MG63 (cell line): Measurements from ENCODE around the gene CDH12. TPM values are rescaled to one million over a fixed set of nuclear protein-coding genes. Genes with fewer than 3 reads are reported as not detected.
"Not testable (repeated sequence)": the region's sequence is repeated elsewhere in the genome, so short reads cannot be mapped to it uniquely, and the experiment has no call there.

Source experiments
- DNase-seq: peaks from one replicate; pipeline ENCODE4 v3.0.0-alpha.2; 2020
- H3K27me3 ChIP-seq: fragments of 250-450 bp; sonication (Bioruptor Pico); 2 replicates; pipeline ENCODE4 v1.5.1; 2020; ENCODE audit warnings: mild to moderate bottlenecking, moderate library complexity
- H3K36me3 ChIP-seq: fragments of 250-450 bp; sonication (Bioruptor Pico); 2 replicates; pipeline ENCODE4 v1.5.1; 2020; ENCODE audit warnings: mild to moderate bottlenecking, moderate library complexity
- H3K4me3 ChIP-seq: fragments of 250-450 bp; sonication (Bioruptor Pico); 2 replicates; pipeline ENCODE4 v1.5.1; 2020; ENCODE audit warnings: mild to moderate bottlenecking, moderate library complexity
- H3K9me3 ChIP-seq: fragments of 250-450 bp; sonication (Bioruptor Pico); 2 replicates; pipeline ENCODE4 v1.5.1; 2020; ENCODE audit warnings: mild to moderate bottlenecking, moderate library complexity
- total RNA-seq: library from RNA; depleted of rRNA; stranded (reverse); fragments of >200 nt; shearing (Covaris generic); gene quantifications from 2 replicates; pipeline ENCODE4 v1.2.3, GENCODE V29; 2014; ENCODE audit warnings: low replicate concordance

CDH12 gene
- total RNA-seq, 1 experiment from 2014 or later: not detected

GRCh38 chr5:22787807-22788206 is 65.3 kb downstream of the CDH12 start:
- H3K4me3 ChIP-seq: no peak overlapping the region
- DNase-seq: no peak

GRCh38 chr5:22787398-22787797 is 65.7 kb downstream of the CDH12 start:
- Histone ChIP-seq H3K27me3 (no peaks in the 10 kb centered on the region), H3K9me3 (no peaks in the 10 kb centered on the region), H3K4me3 (no peak overlapping the region), H3K36me3 (no peaks in the 10 kb centered on the region)
- no peak for DNase-seq

More at GRCh38 chr5:22787807-22788206, 65.3 kb downstream of the CDH12 start:
- H3K27me3 ChIP-seq: no peaks in the 10 kb centered on the region
- no peaks in the 10 kb centered on the region for H3K9me3 ChIP-seq
- no peaks in the 10 kb centered on the region for H3K36me3 ChIP-seq

- no peaks in the 10 kb centered on the region for H3K27me3 ChIP-seq
- H3K9me3 ChIP-seq: no peaks in the 10 kb centered on the region
Measured at GRCh38 chr5:22780756-22781155, 72.4 kb downstream of the CDH12 start.

GRCh38 chr5:22779499-22779898 is 73.6 kb downstream of the CDH12 start:
- no peak for DNase-seq
- H3K9me3 ChIP-seq: no peaks in the 10 kb centered on the region
- H3K4me3 ChIP-seq: no peak overlapping the region
- H3K27me3 ChIP-seq: no peaks in the 10 kb centered on the region
- H3K36me3 ChIP-seq: no peaks in the 10 kb centered on the region

More at GRCh38 chr5:22780756-22781155, 72.4 kb downstream of the CDH12 start:
- DNase-seq: no peak
- H3K4me3 ChIP-seq: no peak overlapping the region
- no peaks in the 10 kb centered on the region for H3K36me3 ChIP-seq

GRCh38 chr5:22776285-22776684 is 76.9 kb downstream of the CDH12 start:
- Histone ChIP-seq H3K27me3 (no peaks in the 10 kb centered on the region), H3K9me3 (0 out of 2 replicates have a peak, but pooled peaks cover 6% of the 10 kb centered on the region), H3K36me3 (no peaks in the 10 kb centered on the region), H3K4me3 (no peak overlapping the region)
- DNase-seq: no peak

- not testable (repeated sequence) for H3K27me3 ChIP-seq, H3K36me3 ChIP-seq, H3K9me3 ChIP-seq, DNase-seq, H3K4me3 ChIP-seq
Measured at GRCh38 chr5:22774214-22774613, 78.9 kb downstream of the CDH12 start.

GRCh38 chr5:22764736-22765135 is 88.4 kb downstream of the CDH12 start:
- Histone ChIP-seq H3K4me3 (no peak overlapping the region), H3K9me3 (no peaks in the 10 kb centered on the region), H3K36me3 (no peaks in the 10 kb centered on the region), H3K27me3 (no peaks in the 10 kb centered on the region)
- no peak for DNase-seq

- Histone ChIP-seq H3K36me3 (no peaks in the 10 kb centered on the region), H3K4me3 (no peak overlapping the region), H3K27me3 (no peaks in the 10 kb centered on the region), H3K9me3 (no peaks in the 10 kb centered on the region)
- DNase-seq: no peak
Measured at GRCh38 chr5:22757776-22758175, 95.4 kb downstream of the CDH12 start.

GRCh38 chr5:22754155-22754554 is 99.0 kb downstream of the CDH12 start:
- H3K4me3 ChIP-seq: no peak overlapping the region
- H3K27me3 ChIP-seq: no peaks in the 10 kb centered on the region
- H3K9me3 ChIP-seq: no peaks in the 10 kb centered on the region
- no peak for DNase-seq
- H3K36me3 ChIP-seq: no peaks in the 10 kb centered on the region

GRCh38 chr5:22751536-22751935 is 101.6 kb downstream of the CDH12 start:
- Histone ChIP-seq H3K4me3 (no peak overlapping the region), H3K36me3 (no peaks in the 10 kb centered on the region), H3K9me3 (no peaks in the 10 kb centered on the region), H3K27me3 (no peaks in the 10 kb centered on the region)
- DNase-seq: no peak

- no peak for DNase-seq
- Histone ChIP-seq H3K9me3 (no peaks in the 10 kb centered on the region), H3K27me3 (no peaks in the 10 kb centered on the region), H3K4me3 (no peak overlapping the region), H3K36me3 (no peaks in the 10 kb centered on the region)
Measured at GRCh38 chr5:22736443-22737003, 116.6 kb downstream of the CDH12 start.

- Histone ChIP-seq H3K9me3 (no peaks in the 10 kb centered on the region), H3K36me3 (no peaks in the 10 kb centered on the region), H3K27me3 (no peaks in the 10 kb centered on the region), H3K4me3 (no peak overlapping the region)
- DNase-seq: no peak
Measured at GRCh38 chr5:22734907-22735306, 118.2 kb downstream of the CDH12 start.

- Histone ChIP-seq H3K36me3 (no peaks in the 10 kb centered on the region), H3K4me3 (no peak overlapping the region), H3K27me3 (no peaks in the 10 kb centered on the region), H3K9me3 (0 out of 2 replicates have a peak, but pooled peaks cover 4% of the 10 kb centered on the region)
- DNase-seq: no peak
Measured at GRCh38 chr5:22728610-22729009, 124.5 kb downstream of the CDH12 start.

GRCh38 chr5:22722491-22722890 is 130.7 kb downstream of the CDH12 start:
- Histone ChIP-seq H3K27me3 (no peaks in the 10 kb centered on the region), H3K36me3 (no peaks in the 10 kb centered on the region), H3K4me3 (no peak overlapping the region), H3K9me3 (peaks cover 11% of the 10 kb centered on the region)
- no peak for DNase-seq

- Histone ChIP-seq H3K9me3 (peaks cover 11% of the 10 kb centered on the region), H3K36me3 (no peaks in the 10 kb centered on the region), H3K27me3 (no peaks in the 10 kb centered on the region), H3K4me3 (no peak overlapping the region)
- DNase-seq: no peak
Measured at GRCh38 chr5:22722056-22722455, 131.1 kb downstream of the CDH12 start.

GRCh38 chr5:22719842-22720241 is 133.3 kb downstream of the CDH12 start:
- H3K9me3 ChIP-seq: peaks cover 7% of the 10 kb centered on the region
- H3K27me3 ChIP-seq: no peaks in the 10 kb centered on the region
- no peaks in the 10 kb centered on the region for H3K36me3 ChIP-seq
- H3K4me3 ChIP-seq: no peak overlapping the region
- DNase-seq: no peak

- H3K9me3 ChIP-seq: no peaks in the 10 kb centered on the region
- no peaks in the 10 kb centered on the region for H3K27me3 ChIP-seq
- no peak overlapping the region for H3K4me3 ChIP-seq
- no peaks in the 10 kb centered on the region for H3K36me3 ChIP-seq
- no peak for DNase-seq
Measured at GRCh38 chr5:22710660-22711059, 142.5 kb downstream of the CDH12 start.

- Histone ChIP-seq H3K9me3 (no peaks in the 10 kb centered on the region), H3K36me3 (no peaks in the 10 kb centered on the region), H3K4me3 (no peak overlapping the region), H3K27me3 (no peaks in the 10 kb centered on the region)
- no peak for DNase-seq
Measured at GRCh38 chr5:22709743-22710142, 143.4 kb downstream of the CDH12 start.
